Heart left ventricle (tissue), 16 donors: ENCODE results near the gene HDAC4. TPM values are rescaled to one million over a fixed set of nuclear protein-coding genes. Genes with fewer than 3 reads are reported as not detected.

Experiments used
- ATAC-seq, 4 donors: fragments of 200-7000 bp; cut with Tn5 transposase; one replicate each; pipeline ENCODE4 v1.9.1; 2020 to 2022; ENCODE audit warnings: moderate library complexity in 4 of 4, mild to moderate bottlenecking in 3 of 4, moderate number of reproducible peaks in 1 of 4
- DNase-seq, 5 donors: peaks; one replicate each; pipeline ENCODE4 v3.0.0-alpha.2; 2020
- H3K27ac ChIP-seq, 12 donors: fragments of 200-600 bp; sonication (generic) in 4 of 12; one replicate each; pipeline versions ENCODE4 v1.5.0 to v1.8.0; 2016 to 2022; ENCODE audit warnings: mild to moderate bottlenecking in 2 of 12
- H3K27me3 ChIP-seq, 9 donors: fragments of 200-600 bp; sonication (generic) in 2 of 9; one replicate each; pipeline versions ENCODE4 v1.5.1 to v1.8.0; 2016 to 2022; ENCODE audit warnings: mild to moderate bottlenecking in 3 of 9
- H3K36me3 ChIP-seq, 9 donors: fragments of 200-600 bp; sonication (generic) in 2 of 9; one replicate each; pipeline versions ENCODE4 v1.5.0 to v1.8.0; 2018 to 2022; ENCODE audit warnings: mild to moderate bottlenecking in 2 of 9
- H3K4me1 ChIP-seq, 12 donors: fragments of 200-600 bp; sonication (generic) in 4 of 12; one replicate each; pipeline versions ENCODE4 v1.5.0 to v1.8.0; 2016 to 2022; ENCODE audit warnings: mild to moderate bottlenecking in 3 of 12
- H3K4me3 ChIP-seq, 12 donors: fragments of 200-600 bp; sonication (generic) in 4 of 12; one replicate each; pipeline versions ENCODE4 v1.5.0 to v1.8.0; 2017 to 2022; ENCODE audit warnings: mild to moderate bottlenecking in 9 of 12, moderate library complexity in 4 of 12
- H3K9me3 ChIP-seq, 12 donors: fragments of 200-600 bp; sonication (generic) in 4 of 12; one replicate each; pipeline versions ENCODE4 v1.5.0 to v1.8.0; 2016 to 2022; ENCODE audit warnings: mild to moderate bottlenecking in 1 of 12
- CTCF ChIP-seq, 12 donors: fragments of 200-600 bp; sonication (generic) in 4 of 12; IDR thresholded peaks; one replicate each; pipeline versions ENCODE4 v1.5.0 to v1.8.0; 2018 to 2022; ENCODE audit warnings: antibody characterized with exemption in 12 of 12, mild to moderate bottlenecking in 5 of 12
- POLR2A ChIP-seq, 2 donors: fragments of 450-650 bp; IDR thresholded peaks; one replicate each; pipeline ENCODE4 v1.6.1; 2017; ENCODE audit warnings: antibody characterized with exemption in 2 of 2, mild to moderate bottlenecking in 2 of 2, moderate library complexity in 2 of 2
- whole genome bisulfite sequencing, 4 donors: extraction: QIAGEN DNeasy Blood & Tissue Kit in 2 of 4; methylation state at CpG; one replicate each; pipeline versions ENCODE4 v1.1.5 to v1.1.7; 2013 to 2018; 5-methylcytosine and 5-hydroxymethylcytosine counted together
- intact Hi-C, 10 donors: fragments of 100-400 bp; cut with DNase I; formaldehyde crosslinking; loops; one replicate each; pipeline versions ENCODE4 v1.11.1 to v1.14.2; 2022
- polyA plus RNA-seq, 2 donors: library from polyadenylated mRNA; stranded (reverse); fragments of 200-250 nt; gene quantifications; one replicate each; pipeline ENCODE4 v1.2.3, GENCODE V29; 2013
- total RNA-seq, 9 donors: library from RNA; depleted of rRNA in 2 of 9; stranded (reverse); fragments of >200 nt in 2 of 9; fragmentation: NEBNext Ultra II Directional in 3 of 9; extraction: Animal tissue kit (Norgen Biotek cat#: 25700) in 3 of 9; gene quantifications; one replicate each; pipeline versions ENCODE4 v1.1.0 to v1.2.4, GENCODE V29; 2016 to 2023
- donor health status: ischemic (EF 13 %, LVEDD 7.1; RV severe dilation, severe dysfunction).
- donor health status: healthy with polysubstance abuse.
- donor health status: DM: no; HTN: yes; CAD: no.
- donor health status: DM: no; HTN: no; CAD: no.
- donor health status: ischemic (EF 25% LVEDD 6.9; RV normal size, moderate dysfunction).
- donor health status: ischemic (EF 25% LVEDD 5.7; RV mildly dilated, moderate dysfunction).
- donor health status: healthy.
- donor health status: DM: yes; HTN: yes; CAD: no.
- donor health status: ischemic (EF 35%, LVEDD 5.7; RV mildly dilated, moderate dysfunction).
- donor health status: nonischemic (EF 11% LVEDD 7.7; RV severe dilation, severe dysfunction).
- donor health status: DM: yes; HTN: yes; CAD: no.
- donor health status: PGD.
- donor health status: ischemic (EF 29% LVEDD 5.4; RV normal size, mild dysfunction).
- donor health status: nonischemic (EF 23%, LVEDD 6.1; RV moderate dilation, normal function).

HDAC4 gene
- total and polyA plus RNA-seq, 11 donors: 13.9 to 37.6 (median 27.5) TPM

GRCh38 chr2:239196474-239197021 lies 204.3 kb downstream of the HDAC4 start:
- ATAC-seq (no peak), DNase-seq (peak in 1 of 5 donors; percentile 10)
- Histone ChIP-seq H3K36me3 (peaks cover 0 to 30% (median 7%) of the 10 kb centered on the region in 9 donors), H3K4me1 (peaks cover 0 to 24% (median 11%) of the 10 kb centered on the region in 12 donors), H3K4me3 (no peak overlapping the region), H3K9me3 (no peaks in the 10 kb centered on the region), H3K27me3 (no peaks in the 10 kb centered on the region), H3K27ac (no peak overlapping the region)
- intact Hi-C loops: no loop called here
- TF ChIP-seq POLR2A (IDR thresholded peaks at IDR 0.05) (no peak), CTCF (IDR thresholded peaks at IDR 0.05) (no peak)
- WGBS, 4 donors: 94 to 95% (median 95%) methylated on average over 17 of the region's 17 CpGs

GRCh38 chr2:239195992-239196391 lies 204.8 kb downstream of the HDAC4 start:
- ATAC-seq: no peak
- Histone ChIP-seq H3K36me3 (peaks cover 0 to 30% (median 7%) of the 10 kb centered on the region in 9 donors), H3K9me3 (no peaks in the 10 kb centered on the region), H3K27ac (no peak overlapping the region), H3K4me1 (peaks cover 0 to 21% (median 8%) of the 10 kb centered on the region in 12 donors), H3K4me3 (no peak overlapping the region), H3K27me3 (no peaks in the 10 kb centered on the region)
- TF ChIP-seq POLR2A (IDR thresholded peaks at IDR 0.05) (no peak), CTCF (IDR thresholded peaks at IDR 0.05) (no peak)
- peak in 1 of 5 donors; percentile 4 for DNase-seq
- intact Hi-C loops: no loop called here
- 84 to 92% (median 86%) methylated on average over 4 of the region's 4 CpGs for WGBS, 4 donors

- intact Hi-C loops: no loop called here
- TF ChIP-seq POLR2A (IDR thresholded peaks at IDR 0.05) (no peak), CTCF (IDR thresholded peaks at IDR 0.05) (no peak)
- DNase-seq: peak in 1 of 5 donors; percentile 15
- Histone ChIP-seq H3K4me3 (no peak overlapping the region), H3K36me3 (peaks cover 0 to 30% (median 7%) of the 10 kb centered on the region in 9 donors), H3K9me3 (no peaks in the 10 kb centered on the region), H3K4me1 (peaks cover 0 to 19% (median 7%) of the 10 kb centered on the region in 12 donors), H3K27ac (peak overlapping the region in 2 of 12 donors; percentile 0 to 12), H3K27me3 (no peaks in the 10 kb centered on the region)
- 68 to 86% (median 85%) methylated on average over 15 of the region's 15 CpGs for WGBS, 4 donors
- ATAC-seq: no peak
Measured at GRCh38 chr2:239195318-239195871, 205.4 kb downstream of the HDAC4 start.

GRCh38 chr2:239194731-239195317 lies 206.0 kb downstream of the HDAC4 start:
- H3K27ac ChIP-seq: peak overlapping the region in 2 of 12 donors; percentile 0 to 12
- ATAC-seq: no peak
- WGBS, 4 donors: 93 to 97% (median 96%) methylated on average over 22 to 23 of the region's 23 CpGs

More at GRCh38 chr2:239194731-239195317, 206.0 kb downstream of the HDAC4 start:
- Histone ChIP-seq H3K36me3 (peaks cover 0 to 30% (median 8%) of the 10 kb centered on the region in 9 donors), H3K9me3 (no peaks in the 10 kb centered on the region), H3K4me3 (no peak overlapping the region), H3K4me1 (peaks cover 0 to 19% (median 6%) of the 10 kb centered on the region in 12 donors), H3K27me3 (no peaks in the 10 kb centered on the region)
- intact Hi-C loops: no loop called here
- TF ChIP-seq CTCF (IDR thresholded peaks at IDR 0.05) (no peak), POLR2A (IDR thresholded peaks at IDR 0.05) (no peak)
- peak in 2 of 5 donors; percentile 6 to 16 for DNase-seq
